GM19351 (cell line): ENCODE data around the gene PDLIM1.

ENCODE experiments used
- ATAC-seq: cut with Tn5 transposase; IDR thresholded peaks from one replicate; pipeline ENCODE4 v1.9.1; 2021; ENCODE audit warnings: mild to moderate bottlenecking, moderate library complexity; ENCODE audit not compliant: unreplicated experiment

PDLIM1 gene

DNA sequence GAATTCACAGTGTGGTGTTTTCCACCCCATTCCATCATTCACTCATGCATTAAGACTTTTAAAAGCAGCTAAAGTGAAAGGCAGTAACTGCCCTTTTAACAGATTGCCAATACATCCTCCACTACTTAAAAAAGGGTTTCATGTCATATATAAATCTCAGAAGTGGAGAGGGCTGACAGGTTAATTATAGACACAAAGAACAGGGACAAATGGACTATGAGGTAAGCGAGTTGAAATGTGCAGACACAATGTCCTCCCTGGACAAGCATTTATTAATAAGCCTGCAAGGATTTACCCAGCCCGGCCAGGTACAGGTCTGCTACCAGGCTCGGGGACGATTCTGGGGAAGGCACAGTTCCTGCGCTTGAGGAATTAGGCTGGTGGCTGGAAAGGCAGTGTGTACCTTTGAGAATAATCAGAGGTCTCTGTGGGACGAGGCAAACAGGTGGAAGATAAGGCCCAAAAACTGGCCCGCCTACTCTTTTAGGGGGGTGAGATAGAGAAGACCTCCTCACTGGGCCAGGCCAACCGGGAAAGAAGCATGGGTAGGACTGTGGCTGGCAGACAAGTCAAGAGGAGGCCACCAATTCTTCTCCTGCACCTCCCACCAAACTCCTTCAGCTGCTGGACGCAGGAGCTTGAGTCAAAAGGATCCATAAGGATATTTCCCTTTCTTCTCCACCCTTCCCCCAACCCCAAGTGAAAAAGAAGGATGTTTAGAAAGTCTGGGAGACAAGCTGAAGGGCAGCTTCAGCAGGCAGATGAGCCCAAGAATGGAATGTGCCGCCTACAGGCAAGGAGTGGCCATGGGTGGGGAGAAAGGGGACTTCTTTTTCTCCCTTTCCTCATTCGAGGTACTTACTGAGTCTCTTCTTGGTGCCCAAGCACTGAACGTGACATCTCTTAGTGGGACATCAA lies 1.5 kb downstream of the PDLIM1 start:
- ATAC-seq = no peak

DNA sequence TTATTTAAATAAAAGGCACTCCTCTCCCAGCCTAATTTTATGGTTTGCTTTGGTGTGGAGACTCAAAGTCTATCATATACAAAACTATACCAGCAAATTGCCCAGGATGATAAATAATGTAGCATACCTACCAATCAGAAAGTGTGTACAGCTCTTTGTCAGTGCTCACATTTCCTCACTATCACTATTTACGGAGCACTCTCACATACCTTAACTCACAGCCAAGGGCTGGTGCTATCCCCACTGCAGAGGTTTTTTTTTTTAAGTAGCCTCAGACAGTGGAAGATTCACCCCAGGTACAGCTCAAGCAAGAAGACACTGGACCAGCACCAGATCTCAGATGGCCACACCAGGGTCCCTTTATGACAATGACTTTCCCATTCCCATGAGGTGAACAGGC lies 2.5 kb downstream of the PDLIM1 start:
- ATAC-seq = no peak

DNA sequence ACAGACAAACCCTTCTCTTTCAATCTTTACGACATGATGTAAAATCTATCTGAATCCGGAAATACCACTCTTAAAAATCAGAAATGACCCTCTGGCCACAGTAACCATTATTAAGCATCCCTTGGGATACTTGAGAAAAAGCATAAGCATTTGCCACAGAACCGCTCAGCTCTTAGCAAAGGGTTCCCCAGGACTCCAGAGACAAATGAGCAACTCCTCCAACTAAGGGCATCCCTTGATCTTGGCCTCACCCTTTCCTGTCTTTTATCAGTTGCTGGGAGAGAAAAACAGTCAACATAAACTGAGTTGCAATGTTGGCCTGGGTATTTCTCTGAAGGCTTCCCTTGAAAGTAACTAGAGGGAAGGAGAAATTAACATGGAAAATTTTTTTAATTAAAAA lies 3.5 kb downstream of the PDLIM1 start:
- ATAC-seq = no peak

DNA sequence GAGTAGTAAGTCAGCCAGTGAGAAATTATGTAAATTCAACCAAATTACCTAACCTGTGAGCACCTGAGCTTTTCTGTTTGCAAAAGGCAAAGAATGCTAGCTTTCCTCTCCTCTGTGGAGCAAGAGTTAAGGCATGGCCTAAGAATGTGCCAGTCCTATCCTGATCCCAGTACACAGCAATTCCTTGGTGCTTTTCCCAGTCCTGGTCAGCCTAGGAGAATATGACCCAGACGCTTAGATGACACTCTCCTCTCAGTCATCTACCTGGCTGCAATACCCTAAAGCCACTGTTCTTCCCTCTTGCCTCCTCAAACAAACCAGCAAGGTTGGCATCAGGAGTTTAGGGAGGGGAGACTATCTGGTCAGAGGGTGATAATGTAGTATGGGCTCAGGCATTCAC lies 4.1 kb downstream of the PDLIM1 start:
- no peak for ATAC-seq

DNA sequence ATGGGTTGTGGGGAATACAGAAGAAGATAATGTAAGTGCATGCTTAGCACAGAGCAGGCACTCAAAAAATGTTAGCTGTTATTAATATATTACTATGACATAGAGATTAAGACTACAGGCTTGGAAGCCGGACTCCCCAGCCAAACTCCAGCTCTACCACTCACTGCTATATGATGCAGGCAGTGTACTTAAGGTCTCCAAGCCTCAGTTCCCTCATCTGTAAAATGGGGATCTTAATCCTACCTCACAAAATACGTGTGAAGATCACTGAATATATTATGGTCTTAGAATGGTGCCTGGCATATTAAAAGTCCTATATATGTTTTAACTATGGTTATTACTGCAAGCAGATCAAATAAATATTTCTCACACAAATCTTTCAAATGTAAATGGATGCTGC lies 5.2 kb downstream of the PDLIM1 start:
- no peak for ATAC-seq

DNA sequence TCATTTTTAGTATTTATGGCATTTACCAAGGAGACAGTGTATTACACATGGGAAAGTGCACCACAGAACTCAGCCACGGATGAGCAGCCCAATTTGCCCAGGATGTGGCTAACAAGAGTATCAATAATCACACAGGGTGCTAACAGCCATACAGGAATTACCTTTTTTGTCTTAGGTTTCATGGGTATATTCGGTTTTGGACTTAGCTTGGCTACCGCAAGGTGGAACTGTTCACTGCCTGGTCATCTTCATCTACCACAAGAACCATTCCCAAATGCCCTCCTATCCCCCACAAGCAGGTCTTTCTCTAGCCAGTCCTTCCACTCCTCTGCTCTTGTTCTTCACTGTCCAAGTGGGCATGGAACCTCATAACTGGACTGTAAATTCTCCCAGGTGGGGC lies 6.0 kb downstream of the PDLIM1 start:
- no peak for ATAC-seq

DNA sequence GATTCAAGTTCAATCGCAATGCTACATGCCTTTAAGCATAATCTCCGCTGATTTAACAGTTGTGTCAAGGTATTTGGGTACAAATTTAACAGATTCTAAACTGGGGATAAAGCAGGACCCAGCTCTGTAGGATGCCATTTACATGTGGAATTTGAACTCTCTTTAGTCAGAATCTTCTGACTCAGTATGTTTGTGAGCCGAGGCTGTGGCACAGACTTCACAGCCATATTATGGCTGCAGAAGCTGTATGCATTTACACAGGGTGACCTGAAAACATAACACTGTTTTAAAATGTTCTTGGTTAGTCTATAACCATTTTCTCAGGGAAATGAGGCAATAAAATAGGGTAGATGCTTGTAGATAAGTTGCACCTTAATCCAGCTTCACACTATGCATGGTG lies 8.7 kb downstream of the PDLIM1 start:
- ATAC-seq = no peak

DNA sequence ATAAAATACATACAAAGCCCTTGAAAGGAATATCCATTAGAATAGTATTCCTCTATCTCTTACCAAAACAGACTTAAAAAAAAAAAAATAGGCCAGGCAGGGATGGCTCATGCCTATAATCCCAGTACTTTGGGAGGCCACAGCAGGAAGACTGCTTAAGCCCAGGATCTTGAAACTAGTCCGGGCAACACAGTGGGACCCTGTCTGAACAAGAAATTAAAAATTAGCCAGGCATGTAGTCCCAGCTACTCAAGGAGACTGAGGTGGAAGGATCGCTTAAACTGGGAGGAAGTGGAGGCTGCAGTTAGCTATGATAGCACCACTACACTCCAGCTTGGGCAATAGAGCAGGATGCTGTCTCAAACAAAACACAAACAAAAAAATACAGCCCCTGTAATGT lies 9.6 kb downstream of the PDLIM1 start:
- no peak for ATAC-seq

DNA sequence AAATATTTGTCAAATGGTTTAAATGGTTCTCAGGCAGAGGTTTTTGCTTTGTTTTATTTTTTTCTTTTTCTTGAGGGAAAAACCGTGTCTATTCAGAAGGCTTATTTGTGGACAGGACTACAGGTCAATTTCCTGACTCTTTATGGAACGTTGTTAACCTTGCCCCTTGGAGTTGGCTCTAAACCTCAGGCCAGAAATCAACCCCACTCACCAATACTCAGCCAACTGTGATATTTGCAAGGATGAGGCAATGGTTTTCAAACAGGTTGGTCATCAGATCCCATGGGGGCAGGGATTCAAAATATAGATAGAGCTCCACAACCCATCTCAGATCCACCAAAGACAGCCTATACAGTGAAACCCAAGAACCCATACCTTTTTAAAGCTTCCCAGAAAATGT lies 10.2 kb downstream of the PDLIM1 start:
- no peak for ATAC-seq

DNA sequence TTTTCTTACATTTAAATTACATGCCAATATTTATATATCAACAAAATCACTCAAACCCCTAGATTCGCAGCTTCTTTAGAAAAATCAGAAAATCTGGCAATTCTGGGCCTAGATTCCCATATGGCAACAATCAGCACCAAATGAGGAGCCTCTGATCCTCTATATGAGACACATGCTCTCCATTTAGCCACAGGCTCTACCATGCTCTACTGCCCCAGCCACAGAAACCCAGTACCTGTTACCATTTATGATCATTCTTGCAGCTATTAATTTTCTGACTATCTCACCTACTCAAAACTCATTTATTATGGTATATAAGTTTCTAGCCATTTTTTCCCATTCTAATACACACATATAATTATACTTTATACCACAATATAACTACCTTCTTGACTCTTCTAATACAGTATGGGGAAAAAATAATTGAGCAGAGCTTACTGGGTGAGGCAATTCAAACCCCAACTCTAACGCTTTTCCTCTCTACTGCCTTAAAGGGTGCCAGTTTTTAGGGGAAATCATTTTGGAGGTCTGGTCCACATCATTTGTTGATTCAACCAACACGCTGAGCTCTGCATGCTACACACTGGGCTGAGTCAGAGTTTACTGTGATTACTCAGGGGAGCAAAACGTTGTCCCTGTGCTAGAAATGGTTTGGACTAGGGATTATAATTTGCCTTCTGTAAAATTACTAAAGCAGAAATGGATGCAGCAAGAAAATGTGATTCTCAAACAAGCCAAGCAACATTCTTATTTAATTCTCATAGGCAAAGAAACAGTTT lies 11.6 kb downstream of the PDLIM1 start:
- peak; percentile 38 for ATAC-seq

DNA sequence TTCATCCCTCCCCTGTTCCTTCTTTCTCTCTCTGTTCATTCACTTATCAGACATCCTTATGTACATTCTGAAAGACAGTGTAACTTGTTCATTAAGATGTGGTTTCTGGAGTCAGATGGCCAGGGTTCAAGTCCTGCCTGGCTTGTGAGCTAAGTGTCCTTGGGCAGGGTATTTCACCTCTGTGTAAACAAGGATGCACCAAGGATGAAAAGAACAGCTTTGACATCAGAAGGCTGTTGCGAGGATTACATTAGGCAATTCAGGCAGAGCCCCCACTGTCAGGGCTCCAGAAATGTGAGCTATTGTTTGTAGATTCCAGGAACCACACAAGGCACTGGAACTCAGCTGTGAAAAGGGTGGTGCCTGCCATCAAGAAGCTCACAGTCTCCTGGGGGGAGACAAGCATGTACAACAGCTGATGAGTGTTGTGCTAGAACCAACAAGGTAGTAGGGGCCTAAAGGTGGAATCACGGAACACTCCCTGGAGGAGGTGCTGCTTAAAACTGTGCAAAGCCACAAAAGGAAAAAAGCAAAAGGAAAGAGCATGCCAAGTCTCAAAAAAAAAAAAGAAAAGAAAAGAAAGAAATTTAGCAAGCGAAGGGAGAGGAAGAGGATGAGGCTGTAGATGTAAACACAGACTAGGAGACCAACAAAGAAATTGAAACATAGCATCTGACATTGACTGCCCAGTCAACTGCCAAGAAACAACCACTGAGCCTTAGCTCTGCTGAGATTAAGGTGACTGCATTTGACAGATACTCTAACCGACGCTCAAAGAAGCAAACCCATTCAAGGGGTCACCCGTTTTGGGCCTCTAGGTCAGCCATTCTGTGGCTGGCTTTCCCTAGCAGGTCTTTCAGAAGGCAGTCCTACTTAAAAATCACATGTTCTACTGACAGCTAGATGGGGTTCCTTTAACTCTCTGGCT lies 12.5 kb downstream of the PDLIM1 start:
- no peak for ATAC-seq

DNA sequence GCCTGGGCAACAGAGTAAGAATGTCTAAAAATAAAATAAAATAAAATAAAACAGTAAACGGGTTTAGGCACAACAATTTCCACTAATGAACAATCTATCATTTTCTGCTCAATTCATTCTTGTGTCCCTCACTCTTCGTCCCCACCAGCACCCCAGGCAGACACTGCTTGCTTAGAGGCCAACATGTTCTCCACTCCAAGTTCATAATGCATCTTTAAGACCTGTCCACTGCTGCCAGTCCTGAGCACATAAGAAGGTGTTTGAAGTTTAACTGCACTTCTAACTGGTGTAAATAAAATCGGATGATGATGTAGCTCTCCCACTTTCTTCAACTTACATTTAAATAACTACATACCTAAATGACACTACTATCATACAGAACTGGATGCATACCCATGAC lies 13.2 kb downstream of the PDLIM1 start:
- no peak for ATAC-seq

DNA sequence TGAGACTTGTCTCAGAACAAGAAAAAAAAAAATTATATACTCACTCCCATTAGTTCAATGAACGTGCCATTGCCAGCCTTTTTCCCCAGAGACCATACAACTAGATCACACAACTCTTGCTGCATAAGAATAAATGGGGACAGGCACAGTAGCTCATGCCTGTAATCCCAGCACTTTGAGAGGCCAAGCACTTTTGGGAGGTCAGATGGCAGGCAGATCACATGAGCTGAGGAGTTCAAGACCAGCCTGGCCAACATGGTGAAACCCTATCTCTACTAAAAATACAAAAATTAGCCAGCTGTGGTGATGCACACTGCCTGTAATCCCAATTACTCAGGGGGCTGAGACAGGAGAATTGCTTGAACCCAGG lies 13.6 kb downstream of the PDLIM1 start:
- ATAC-seq = no peak

DNA sequence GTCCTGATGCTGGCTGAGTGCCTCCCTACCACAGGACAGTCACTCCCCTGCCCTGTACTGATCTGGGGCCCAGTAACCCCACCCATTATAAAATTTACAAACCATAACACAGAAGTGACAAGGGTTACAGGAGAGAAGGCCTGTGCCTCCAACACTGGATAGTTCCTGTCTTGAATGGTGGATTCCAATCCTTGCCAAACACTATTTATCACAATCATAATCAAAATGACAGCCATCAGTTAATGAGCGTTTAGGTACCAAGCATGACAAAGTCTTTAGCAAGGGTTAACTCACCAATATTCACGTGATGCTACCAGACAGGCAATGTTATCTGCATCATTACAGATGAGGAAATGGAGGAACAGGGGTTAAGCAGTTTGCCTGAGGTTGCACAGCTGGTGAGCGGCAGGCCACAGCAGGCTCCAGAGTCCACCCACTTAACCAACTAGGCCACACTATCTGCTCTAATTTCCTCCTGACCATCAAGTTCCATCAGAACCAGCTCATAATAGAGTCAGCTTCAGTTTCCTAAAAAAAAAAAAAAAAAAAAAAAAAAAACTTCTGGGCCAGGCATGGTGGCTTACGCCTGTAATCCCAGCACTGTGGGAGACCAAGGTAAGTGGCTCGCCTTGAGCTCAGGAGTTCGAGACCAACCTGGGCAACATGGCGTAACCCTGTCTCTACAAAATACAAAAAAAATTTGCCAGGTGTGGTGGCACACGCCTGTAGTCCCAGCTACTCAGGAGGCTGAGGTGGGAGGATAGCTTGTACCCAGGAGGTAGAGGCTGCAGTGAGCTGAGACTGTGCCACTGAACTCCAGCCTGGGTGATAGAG lies 14.2 kb downstream of the PDLIM1 start:
- no peak for ATAC-seq

DNA sequence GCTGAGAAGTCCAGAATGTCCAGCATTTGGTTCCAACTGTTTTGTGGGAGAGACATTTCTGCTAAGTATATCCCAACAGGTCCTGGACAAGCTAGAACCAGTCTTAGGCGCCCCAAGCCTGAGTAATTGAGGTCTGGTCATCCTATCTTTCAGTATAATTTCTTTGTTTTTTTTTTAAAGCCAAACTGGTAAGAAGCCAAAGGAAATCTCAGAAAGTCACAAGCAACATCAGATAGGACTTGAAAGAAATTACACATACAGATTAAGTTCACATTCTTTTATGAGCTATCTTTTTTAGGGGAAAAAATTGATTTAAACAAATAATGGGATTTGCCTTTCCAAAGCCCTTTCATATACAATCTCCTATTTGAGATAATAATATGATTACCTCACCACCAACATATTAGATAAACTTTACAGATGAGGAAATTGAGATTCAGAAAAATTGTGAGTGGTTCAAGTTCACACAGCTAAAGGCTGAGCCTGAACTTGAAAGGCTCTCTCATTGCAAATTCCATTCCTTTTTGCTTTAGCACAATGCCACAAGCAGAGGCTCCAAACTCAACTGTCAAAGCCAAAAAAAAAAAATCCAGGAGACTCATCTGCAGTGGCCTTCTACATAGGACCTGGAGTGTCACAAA lies 15.0 kb downstream of the PDLIM1 start:
- no peak for ATAC-seq

DNA sequence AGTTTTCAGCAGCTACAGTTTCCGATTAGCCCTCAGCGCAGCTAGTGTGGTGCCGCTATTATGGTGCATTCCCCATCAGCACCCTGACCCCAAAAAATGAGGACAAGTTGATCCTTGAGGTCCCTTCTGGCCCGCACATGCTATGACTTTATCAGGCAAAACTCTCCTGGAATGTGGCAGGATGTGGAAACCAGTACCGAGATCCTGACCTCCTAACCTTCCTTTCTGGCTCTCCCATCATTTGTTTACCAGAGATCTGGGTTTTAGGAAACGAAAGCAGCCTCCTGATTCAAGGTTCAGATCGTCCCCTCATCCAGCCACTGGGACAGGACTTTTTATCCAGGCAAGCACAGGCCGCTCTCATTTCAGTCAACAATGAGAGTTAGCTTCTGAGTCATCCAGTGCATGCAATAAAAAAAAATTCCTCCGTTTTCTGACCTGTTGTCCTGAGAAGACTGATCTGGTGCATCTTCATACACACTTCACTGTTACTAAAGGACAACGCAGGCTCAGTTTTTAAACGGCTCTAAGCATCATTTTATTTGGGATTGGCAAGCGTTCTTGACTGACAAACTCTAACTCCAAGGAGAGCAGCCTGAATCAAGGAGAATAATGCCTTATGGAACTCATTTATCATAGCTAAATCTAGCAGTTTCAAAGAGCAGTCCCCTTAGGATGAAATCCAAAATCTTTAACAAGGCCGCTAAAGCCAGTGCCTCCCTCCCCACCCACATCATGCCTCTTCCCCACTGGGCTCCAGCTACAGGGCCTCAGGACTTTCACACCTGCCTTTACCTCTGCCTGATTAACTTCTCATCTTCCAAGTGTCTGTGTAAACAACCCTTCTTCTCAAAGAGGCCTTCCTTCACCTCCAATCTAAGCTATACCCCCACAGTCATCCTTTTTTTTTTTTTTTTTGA lies 17.1 kb downstream of the PDLIM1 start:
- no peak for ATAC-seq

DNA sequence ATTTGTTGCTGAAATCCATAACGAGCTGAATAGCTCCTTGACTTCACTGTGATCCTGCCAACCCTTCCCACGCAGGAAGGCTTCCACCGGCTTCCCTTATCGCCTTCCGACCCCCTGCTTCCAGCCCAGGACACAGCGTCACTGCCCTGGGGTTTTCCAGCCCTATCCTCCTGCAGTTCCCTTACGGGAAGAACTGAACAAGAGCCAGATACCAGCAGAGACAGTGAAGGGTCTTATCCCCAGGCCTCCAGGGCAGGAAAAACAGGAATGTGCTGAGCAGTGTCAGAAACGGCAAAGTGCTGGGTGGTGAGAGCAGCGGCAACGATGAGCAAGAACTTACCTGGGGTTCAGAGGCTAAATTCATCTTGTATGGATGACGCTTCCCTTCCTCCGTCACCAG lies 22.4 kb downstream of the PDLIM1 start:
- ATAC-seq = no peak

DNA sequence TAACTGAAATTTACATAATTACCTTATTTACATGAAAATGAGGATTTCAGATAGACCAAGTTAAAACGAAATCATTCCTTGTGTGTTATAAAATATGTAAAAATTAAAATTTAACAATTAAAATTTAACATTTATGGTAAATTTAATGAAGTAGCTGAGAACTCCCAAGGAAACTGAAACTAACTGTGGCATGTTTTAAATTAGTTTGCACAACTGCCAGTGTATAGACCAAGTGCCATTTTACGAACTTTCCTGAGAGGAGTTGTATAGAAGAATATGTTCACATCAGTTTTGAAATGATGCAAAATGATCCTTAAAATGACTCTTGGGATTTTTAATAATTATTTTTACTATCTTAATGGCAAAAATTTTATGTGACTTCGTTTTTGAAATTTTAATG lies 23.6 kb downstream of the PDLIM1 start:
- no peak for ATAC-seq

DNA sequence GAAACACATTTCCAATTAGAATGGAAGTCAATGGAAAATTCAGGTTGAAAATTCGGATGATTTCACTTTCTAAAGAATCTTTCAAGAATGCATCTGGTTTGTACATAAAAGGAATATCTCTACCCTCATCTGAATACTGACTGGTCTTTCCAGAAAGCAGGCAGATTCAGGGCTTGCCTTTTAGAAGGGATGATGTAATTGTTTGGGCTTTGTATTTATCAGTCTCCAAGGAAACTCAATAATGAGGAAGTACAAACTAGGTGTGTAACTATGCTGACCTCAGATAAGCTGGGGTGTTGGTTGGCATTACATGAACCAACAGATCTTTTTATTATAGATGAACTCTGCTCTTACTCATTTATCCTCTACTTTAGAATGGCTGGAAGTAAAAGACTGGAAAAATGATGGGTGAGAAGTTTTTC lies 24.1 kb downstream of the PDLIM1 start:
- ATAC-seq = peak; percentile 95
